Muscle of leg (tissue), 11 donors: Measurements from ENCODE around the gene RBM18. TPM values are rescaled to one million over a fixed set of nuclear protein-coding genes. Genes with fewer than 3 reads are reported as not detected.
A peak's percentile ranks its signal among the peaks of the same experiment; 100 is the strongest.

Experiments used
- DNase-seq: peaks from one replicate; pipeline ENCODE4 v3.0.0; 2013
- H3K27ac ChIP-seq: one replicate; pipeline ENCODE4 v1.5.1; 2013; ENCODE audit warnings: mild to moderate bottlenecking, low read length, control low read depth
- H3K27me3 ChIP-seq: one replicate; pipeline ENCODE4 v1.6.1; 2013; ENCODE audit warnings: low read length; ENCODE audit not compliant: control insufficient read depth, insufficient read depth
- H3K36me3 ChIP-seq: one replicate; pipeline ENCODE4 v1.6.1; 2013; ENCODE audit warnings: low read length; ENCODE audit not compliant: control insufficient read depth, insufficient read depth
- H3K4me1 ChIP-seq: one replicate; pipeline ENCODE4 v1.6.1; 2013; ENCODE audit warnings: low read length; ENCODE audit not compliant: control insufficient read depth, insufficient read depth
- H3K4me3 ChIP-seq: one replicate; pipeline ENCODE4 v1.5.1; 2013; ENCODE audit warnings: low read length, control low read depth
- H3K9me3 ChIP-seq: replicated peaks from 2 replicates; pipeline ENCODE4 v1.6.1; 2013; ENCODE audit warnings: low read depth, low read length; ENCODE audit not compliant: control insufficient read depth
- WGBS: methylation state at CpG from one replicate; pipeline ENCODE4 v1.1.5; 2013; ENCODE audit warnings: missing lambda C conversion rate; ENCODE audit not compliant: insufficient coverage; 5-methylcytosine and 5-hydroxymethylcytosine counted together
- polyA plus RNA-seq, 8 donors: library from polyadenylated mRNA; unstranded; fragments of 120-200 nt; gene quantifications; one replicate each; pipeline versions ENCODE4 v1.2.1 to v1.2.3, GENCODE V29; 2013; ENCODE audit warnings: inconsistent platforms in 1 of 8, low replicate concordance in 1 of 8; ENCODE audit not compliant: insufficient read length in 8 of 8, insufficient read depth in 1 of 8
- total RNA-seq: library from RNA; stranded (reverse); fragments of 120-200 nt; gene quantifications from one replicate; pipeline ENCODE4 v1.2.4, GENCODE V29; 2013

The RBM18 gene
- total and polyA plus RNA-seq, 9 donors: 14.4 to 28.7 (median 25.8) TPM

DNA sequence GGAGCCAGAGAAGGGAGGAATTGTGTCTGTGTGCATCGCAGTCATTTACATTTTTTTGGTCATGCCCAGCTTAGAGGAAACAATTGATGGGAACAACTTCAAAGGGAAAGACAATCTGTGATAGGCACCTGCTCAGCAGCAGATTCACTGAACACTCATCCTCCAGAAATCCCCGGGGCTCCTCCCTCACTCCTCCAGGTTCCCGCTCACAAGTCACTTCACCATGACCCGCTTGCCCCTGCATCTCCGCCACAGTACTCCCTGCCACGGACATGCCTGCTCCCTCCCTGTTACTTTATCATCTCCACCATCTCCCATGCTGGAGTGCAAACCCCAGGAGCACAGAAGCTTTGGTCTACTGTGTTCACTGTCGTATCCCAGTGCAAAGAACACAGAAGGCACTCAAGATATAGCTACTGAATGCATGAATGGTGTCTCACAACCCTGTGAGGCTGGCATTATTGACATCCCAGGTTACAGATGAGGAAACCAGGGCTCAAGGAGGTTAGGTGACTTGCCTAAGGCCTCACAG lies 52.1 kb downstream of the RBM18 start:
- H3K27ac ChIP-seq: no peak overlapping the region
- DNase-seq: no peak
- no peaks in the 10 kb centered on the region for H3K9me3 ChIP-seq
- 77% methylated on average over 3 of the region's 7 CpGs for WGBS
- H3K4me1 ChIP-seq: peaks cover 10% of the 10 kb centered on the region
- H3K27me3 ChIP-seq: peaks cover 58% of the 10 kb centered on the region
- no peaks in the 10 kb centered on the region for H3K36me3 ChIP-seq
- no peak overlapping the region for H3K4me3 ChIP-seq

DNA sequence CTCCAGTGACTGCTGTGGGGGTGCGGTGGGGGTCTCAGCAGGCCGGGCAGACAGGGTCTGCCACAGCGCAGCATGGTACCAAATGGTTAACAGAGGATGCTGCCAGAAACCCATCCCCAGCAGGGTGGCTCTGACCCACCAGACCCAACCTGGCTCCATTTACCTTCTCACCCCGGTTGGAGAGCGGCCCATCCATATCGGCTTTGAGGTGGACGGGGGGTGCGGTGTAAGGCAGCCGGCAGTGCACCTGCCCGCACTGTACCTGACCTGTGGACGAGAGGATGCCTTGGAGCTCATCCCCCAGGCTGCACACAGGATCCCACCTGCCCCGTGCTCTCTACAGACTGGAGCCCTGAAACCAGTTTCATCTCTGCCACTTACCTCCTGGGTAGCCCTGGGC lies 55.2 kb downstream of the RBM18 start:
- no peaks in the 10 kb centered on the region for H3K9me3 ChIP-seq
- H3K36me3 ChIP-seq: no peaks in the 10 kb centered on the region
- no peak overlapping the region for H3K4me3 ChIP-seq
- WGBS: 96% methylated on average over 11 of the region's 12 CpGs
- H3K27me3 ChIP-seq: peaks cover 38% of the 10 kb centered on the region
- H3K27ac ChIP-seq: no peak overlapping the region
- peaks cover 36% of the 10 kb centered on the region for H3K4me1 ChIP-seq
- DNase-seq: no peak

DNA sequence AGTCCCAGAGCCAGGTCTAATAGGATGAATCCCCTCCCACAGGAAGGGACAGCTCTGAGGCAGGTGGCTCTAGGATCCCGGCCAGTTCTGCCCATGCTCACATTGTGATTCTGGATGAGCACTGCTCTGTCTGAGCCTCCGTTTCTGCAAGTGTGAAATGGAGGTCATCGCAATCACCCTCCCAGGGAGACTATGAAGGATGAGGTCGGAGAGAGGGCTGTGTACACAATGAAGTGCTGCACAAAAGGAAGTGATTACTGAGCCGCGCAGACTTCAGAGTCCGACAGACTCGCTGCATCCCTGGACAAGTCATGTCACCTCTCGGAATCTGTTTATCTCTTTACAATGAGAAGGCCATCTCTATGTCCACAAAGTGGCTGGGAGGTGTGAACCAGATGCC lies 57.5 kb downstream of the RBM18 start:
- Histone ChIP-seq H3K4me3 (no peak overlapping the region), H3K9me3 (no peaks in the 10 kb centered on the region), H3K36me3 (no peaks in the 10 kb centered on the region), H3K27ac (no peak overlapping the region), H3K4me1 (peaks cover 39% of the 10 kb centered on the region), H3K27me3 (peaks cover 15% of the 10 kb centered on the region)
- no peak for DNase-seq
- WGBS: 53% methylated on average over 8 of the region's 9 CpGs

DNA sequence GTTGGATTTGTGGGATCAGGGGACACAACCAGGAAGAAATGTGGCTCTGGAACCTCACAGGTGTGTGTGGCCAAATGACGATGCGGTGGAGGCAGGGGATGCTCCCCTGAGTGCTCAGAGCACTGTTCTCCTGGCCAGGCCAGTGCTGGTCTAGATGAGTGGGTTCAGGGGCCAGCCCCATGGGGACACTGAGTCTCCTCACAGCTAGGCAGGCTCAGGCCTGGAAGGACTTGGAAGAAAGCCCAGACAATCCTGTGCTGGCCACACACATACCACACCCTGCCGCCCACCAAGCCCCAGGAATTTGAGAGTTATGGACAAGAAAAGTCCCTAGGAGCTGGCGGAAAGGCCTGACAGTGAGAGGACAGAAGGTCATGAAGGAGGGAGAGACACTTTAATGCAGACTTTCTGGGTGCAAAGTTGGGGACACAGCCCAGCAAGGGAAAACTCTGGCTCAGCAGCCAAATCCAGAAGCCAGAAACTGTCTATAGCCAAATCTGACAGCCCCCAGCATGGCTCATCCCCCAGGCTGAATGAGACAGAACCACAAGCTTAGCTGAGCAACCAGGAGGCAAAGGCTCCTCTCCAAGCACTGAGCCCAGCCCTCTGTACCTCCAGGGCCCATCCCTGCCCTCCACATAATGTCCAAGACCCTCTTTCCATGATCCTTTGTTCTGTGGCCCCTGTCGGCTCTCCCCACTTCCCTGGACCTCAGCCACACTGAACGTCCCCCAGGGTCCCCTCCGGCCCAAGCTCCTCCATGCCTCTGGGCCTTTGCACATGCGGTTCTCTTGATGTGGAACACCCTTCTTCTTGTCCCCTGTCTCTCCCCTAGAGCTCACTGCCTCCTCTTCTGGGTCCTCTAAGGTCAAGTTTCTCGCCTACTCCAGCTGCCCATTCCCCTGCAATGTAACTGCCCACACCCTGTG lies 58.3 kb downstream of the RBM18 start:
- Histone ChIP-seq H3K9me3 (no peaks in the 10 kb centered on the region), H3K4me3 (no peak overlapping the region), H3K36me3 (no peaks in the 10 kb centered on the region), H3K27me3 (peaks cover 9% of the 10 kb centered on the region), H3K27ac (no peak overlapping the region), H3K4me1 (peaks cover 45% of the 10 kb centered on the region)
- 57% methylated on average over 8 of the region's 9 CpGs for WGBS
- peak; percentile 65 for DNase-seq

DNA sequence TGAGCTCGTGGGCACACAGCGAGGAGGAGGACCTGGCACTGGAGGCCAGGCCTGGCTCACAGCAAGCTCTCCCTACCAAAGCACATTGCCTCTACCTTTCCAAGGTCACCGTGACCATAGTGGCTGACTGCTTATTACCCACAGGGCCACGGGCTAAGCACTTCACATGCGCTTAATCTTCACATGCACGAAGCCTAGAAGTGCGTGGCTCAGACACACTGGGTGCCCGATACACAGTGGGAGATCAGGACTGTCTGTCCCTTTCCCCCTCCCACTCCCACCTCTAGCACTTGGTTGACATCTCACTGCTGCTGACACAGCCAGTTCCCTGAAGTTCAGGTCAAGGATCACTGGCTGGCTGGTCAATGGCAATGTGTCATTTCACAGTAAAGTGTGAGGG lies 59.5 kb downstream of the RBM18 start:
- DNase-seq: no peak
- no peak overlapping the region for H3K27ac ChIP-seq
- no peak overlapping the region for H3K4me3 ChIP-seq
- H3K9me3 ChIP-seq: no peaks in the 10 kb centered on the region
- no peaks in the 10 kb centered on the region for H3K36me3 ChIP-seq
- peaks cover 47% of the 10 kb centered on the region for H3K4me1 ChIP-seq
- 91% methylated on average over 6 of the region's 8 CpGs for WGBS
- H3K27me3 ChIP-seq: peaks cover 5% of the 10 kb centered on the region

DNA sequence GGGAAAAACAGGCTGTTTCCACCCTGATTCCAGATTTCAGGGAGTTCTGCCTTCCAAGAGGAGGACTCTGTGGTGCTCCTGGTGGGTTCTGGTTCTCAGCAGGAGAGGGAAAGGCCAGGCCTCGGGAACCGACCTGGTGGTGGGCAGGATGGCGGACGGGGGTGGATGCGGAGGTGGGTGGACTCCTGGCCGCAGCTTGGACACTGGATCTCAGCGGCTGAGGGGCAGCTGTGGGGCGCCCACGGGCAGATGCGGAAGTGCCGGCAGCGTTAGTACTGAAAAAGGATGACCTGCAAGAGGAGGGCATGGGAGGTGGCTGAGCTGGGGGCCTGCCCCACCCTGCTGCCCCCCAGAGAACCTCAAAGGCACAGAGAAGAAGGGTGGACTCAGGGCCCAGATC lies 60.1 kb downstream of the RBM18 start:
- Histone ChIP-seq H3K9me3 (no peaks in the 10 kb centered on the region), H3K36me3 (no peaks in the 10 kb centered on the region), H3K4me1 (peaks cover 47% of the 10 kb centered on the region), H3K27me3 (peaks cover 5% of the 10 kb centered on the region), H3K4me3 (no peak overlapping the region), H3K27ac (peak overlapping the region; percentile 37)
- no peak for DNase-seq
- 61% methylated on average over 12 of the region's 12 CpGs for WGBS

DNA sequence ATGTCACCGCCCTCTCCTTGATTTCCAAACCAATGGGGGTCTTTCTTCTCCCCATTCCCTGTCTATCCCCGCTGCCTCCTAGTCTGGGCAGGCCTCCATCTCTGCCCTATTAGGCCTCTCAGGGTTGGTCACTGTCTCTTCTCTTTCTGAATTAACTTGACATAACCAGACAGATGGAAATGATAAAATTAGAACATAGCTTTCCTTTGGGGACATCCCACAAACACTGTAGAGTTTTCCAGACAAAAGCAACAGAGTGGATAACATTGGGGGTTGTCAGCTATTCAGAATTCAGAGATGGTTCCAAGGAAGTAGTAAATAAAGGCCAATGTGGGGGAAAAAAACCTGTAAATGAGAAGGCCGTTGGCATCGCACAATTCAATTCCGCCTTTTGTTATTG lies 60.6 kb downstream of the RBM18 start:
- Histone ChIP-seq H3K36me3 (no peaks in the 10 kb centered on the region), H3K27ac (peak overlapping the region; percentile 37), H3K27me3 (peaks cover 3% of the 10 kb centered on the region), H3K9me3 (no peaks in the 10 kb centered on the region), H3K4me1 (peaks cover 47% of the 10 kb centered on the region), H3K4me3 (no peak overlapping the region)
- peak; percentile 83 for DNase-seq
- WGBS: 38% methylated on average over 5 of the region's 5 CpGs

DNA sequence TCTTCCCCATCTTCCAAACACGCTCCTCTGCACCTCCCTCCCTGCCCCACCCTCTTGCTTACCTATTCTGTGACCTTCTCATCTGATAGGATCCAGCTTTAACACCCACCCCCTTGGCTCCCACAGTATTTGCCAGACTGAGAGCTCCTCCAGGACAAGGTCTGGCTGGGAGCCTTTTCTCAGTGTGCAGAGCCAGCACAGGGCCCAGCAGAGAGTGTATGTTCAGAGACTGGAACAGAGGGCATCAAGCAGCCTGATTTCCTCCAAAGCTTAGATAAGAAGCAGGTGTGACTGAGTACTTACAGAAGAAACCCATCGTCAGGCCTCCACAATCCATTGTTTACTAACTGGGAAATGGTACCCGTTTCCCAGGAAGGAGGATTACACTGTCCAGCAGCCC lies 62.5 kb downstream of the RBM18 start:
- Histone ChIP-seq H3K4me3 (no peak overlapping the region), H3K9me3 (no peaks in the 10 kb centered on the region), H3K4me1 (peaks cover 49% of the 10 kb centered on the region), H3K27me3 (peaks cover 6% of the 10 kb centered on the region), H3K27ac (no peak overlapping the region), H3K36me3 (no peaks in the 10 kb centered on the region)
- DNase-seq: no peak
- 74% methylated on average over 2 of the region's 3 CpGs for WGBS

DNA sequence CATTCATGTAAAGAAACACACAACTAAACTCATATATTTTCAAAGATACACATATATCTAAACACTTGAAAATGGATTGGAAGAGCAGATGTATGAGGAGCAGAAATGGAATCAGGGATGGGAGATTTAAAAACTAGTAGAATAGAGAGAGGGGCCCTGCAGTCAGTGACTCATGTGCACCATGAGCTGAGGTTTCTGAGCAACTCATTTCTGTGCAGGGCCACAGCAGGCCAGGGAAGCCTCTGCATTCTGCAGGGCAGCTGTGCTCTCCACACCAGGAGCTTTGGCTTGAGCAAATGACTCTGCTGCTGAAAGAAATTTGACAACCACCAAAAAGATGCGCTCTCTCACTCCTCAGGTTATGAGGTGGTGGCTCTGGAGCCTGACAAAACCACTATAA lies 63.0 kb downstream of the RBM18 start:
- no peak for DNase-seq
- H3K36me3 ChIP-seq: no peaks in the 10 kb centered on the region
- H3K4me3 ChIP-seq: no peak overlapping the region
- H3K4me1 ChIP-seq: peaks cover 44% of the 10 kb centered on the region
- no peak overlapping the region for H3K27ac ChIP-seq
- WGBS: 100% methylated on average over 1 of the region's 1 CpG
- H3K27me3 ChIP-seq: peaks cover 3% of the 10 kb centered on the region
- H3K9me3 ChIP-seq: no peaks in the 10 kb centered on the region

DNA sequence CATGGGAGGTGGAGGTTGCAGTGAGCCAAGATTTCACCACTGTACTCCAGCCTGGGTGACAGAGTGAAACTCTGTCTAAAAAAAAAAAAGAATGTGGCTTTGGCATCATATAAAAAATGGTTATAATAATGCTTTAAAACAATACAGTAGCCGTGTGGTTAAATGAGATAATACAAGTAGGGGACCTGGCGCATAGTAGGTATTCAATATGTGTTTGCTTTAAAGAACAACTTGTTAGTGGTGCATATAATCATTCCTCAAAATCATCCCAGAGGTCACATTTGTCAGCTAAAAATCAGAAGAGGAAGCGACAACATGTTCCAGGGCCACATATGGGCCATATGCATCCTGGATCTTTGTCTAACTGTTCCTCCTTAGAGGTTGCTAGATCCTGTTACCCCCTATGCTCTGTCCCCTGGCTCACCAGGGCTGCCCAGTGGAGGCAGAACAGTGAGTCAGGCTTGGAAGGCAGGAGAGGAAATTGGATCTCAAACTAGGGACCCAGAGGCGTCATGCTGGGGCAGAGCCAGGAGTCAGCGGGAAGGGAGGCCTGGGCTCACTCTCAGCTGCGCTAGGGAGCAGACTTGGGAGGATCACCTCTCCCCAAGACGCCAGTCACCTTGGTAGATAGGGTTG lies 63.6 kb downstream of the RBM18 start:
- DNase-seq: peak; percentile 65
- Histone ChIP-seq H3K4me1 (peaks cover 39% of the 10 kb centered on the region), H3K9me3 (no peaks in the 10 kb centered on the region), H3K27me3 (peaks cover 3% of the 10 kb centered on the region), H3K27ac (no peak overlapping the region), H3K4me3 (no peak overlapping the region), H3K36me3 (no peaks in the 10 kb centered on the region)
- 25% methylated on average over 2 of the region's 7 CpGs for WGBS
